MM.1S (cell line): ENCODE data around the gene ULK4.

Experiments used
- DNase-seq: peaks from one replicate; pipeline ENCODE4 v3.0.0-alpha.2; 2015
- H2AFZ ChIP-seq: fragments of 300-600 bp; sonication (generic); 2 replicates; pipeline ENCODE4 v1.6.0; 2016; ENCODE audit warnings: antibody characterized with exemption, low read length
- H3F3A ChIP-seq: fragments of 300-600 bp; sonication (generic); 2 replicates; pipeline ENCODE4 v1.6.1; 2016; ENCODE audit warnings: mild to moderate bottlenecking, antibody characterized with exemption, low read length, moderate library complexity, mixed read lengths; ENCODE audit not compliant: insufficient read depth
- H3K27ac ChIP-seq: fragments of 300-600 bp; sonication (generic); 2 replicates; pipeline ENCODE4 v1.5.1; 2016; ENCODE audit warnings: mild to moderate bottlenecking, low read length
- H3K27me3 ChIP-seq: fragments of 300-600 bp; sonication (generic); replicated peaks from 2 replicates; pipeline ENCODE4 v1.6.0; 2016; ENCODE audit warnings: low read length; ENCODE audit not compliant: insufficient read depth
- H3K36me3 ChIP-seq: fragments of 300-600 bp; sonication (generic); replicated peaks from 2 replicates; pipeline ENCODE4 v1.6.1; 2016; ENCODE audit warnings: mild to moderate bottlenecking, low read length, mixed read lengths; ENCODE audit not compliant: insufficient read depth
- H3K4me1 ChIP-seq: fragments of 300-600 bp; sonication (generic); 2 replicates; pipeline ENCODE4 v1.6.1; 2016; ENCODE audit warnings: low read length, mixed read lengths
- H3K4me2 ChIP-seq: fragments of 300-600 bp; sonication (generic); 2 replicates; pipeline ENCODE4 v1.6.0; 2016; ENCODE audit warnings: low read depth, low read length
- H3K4me3 ChIP-seq: fragments of 300-600 bp; sonication (generic); 2 replicates; pipeline ENCODE4 v1.5.1; 2016; ENCODE audit warnings: low read length, mixed read lengths
- H3K79me2 ChIP-seq: fragments of 300-600 bp; sonication (generic); 2 replicates; pipeline ENCODE4 v1.6.1; 2016; ENCODE audit warnings: mixed run types, low read length, mixed read lengths
- H3K9ac ChIP-seq: fragments of 300-600 bp; sonication (generic); 2 replicates; pipeline ENCODE4 v1.6.1; 2016; ENCODE audit warnings: low read length, mixed read lengths
- H3K9me2 ChIP-seq: fragments of 300-600 bp; sonication (generic); replicated peaks from 2 replicates; pipeline ENCODE4 v1.6.1; 2016; ENCODE audit warnings: mild to moderate bottlenecking, low read length, mixed read lengths; ENCODE audit not compliant: insufficient read depth
- H3K9me3 ChIP-seq: fragments of 300-600 bp; sonication (generic); replicated peaks from 2 replicates; pipeline ENCODE4 v1.6.1; 2016; ENCODE audit warnings: mild to moderate bottlenecking, low read length, mixed read lengths; ENCODE audit not compliant: insufficient read depth
- H4K20me1 ChIP-seq: fragments of 300-600 bp; sonication (generic); 2 replicates; pipeline ENCODE4 v1.6.1; 2016; ENCODE audit warnings: mild to moderate bottlenecking, low read length, moderate library complexity, mixed read lengths; ENCODE audit not compliant: insufficient read depth
- EZH2 ChIP-seq: fragments of 300-600 bp; sonication (generic); optimal IDR thresholded peaks from 2 replicates; pipeline ENCODE3; 2017; ENCODE audit warnings: low read depth, mild to moderate bottlenecking, antibody characterized with exemption, low read length, mixed read lengths
- EZH2phosphoT487 ChIP-seq: fragments of 300-600 bp; sonication (generic); IDR thresholded peaks from 2 replicates; pipeline ENCODE4 v1.6.1; 2018; ENCODE audit warnings: antibody characterized with exemption, low read length
- TF ChIP-seq, protein P1 (sequence below): fragments of 300-600 bp; sonication (generic); IDR thresholded peaks from 2 replicates; pipeline ENCODE4 v1.5.1; 2016; ENCODE audit warnings: antibody characterized with exemption, low read length, mixed read lengths

The ULK4 gene

DNA sequence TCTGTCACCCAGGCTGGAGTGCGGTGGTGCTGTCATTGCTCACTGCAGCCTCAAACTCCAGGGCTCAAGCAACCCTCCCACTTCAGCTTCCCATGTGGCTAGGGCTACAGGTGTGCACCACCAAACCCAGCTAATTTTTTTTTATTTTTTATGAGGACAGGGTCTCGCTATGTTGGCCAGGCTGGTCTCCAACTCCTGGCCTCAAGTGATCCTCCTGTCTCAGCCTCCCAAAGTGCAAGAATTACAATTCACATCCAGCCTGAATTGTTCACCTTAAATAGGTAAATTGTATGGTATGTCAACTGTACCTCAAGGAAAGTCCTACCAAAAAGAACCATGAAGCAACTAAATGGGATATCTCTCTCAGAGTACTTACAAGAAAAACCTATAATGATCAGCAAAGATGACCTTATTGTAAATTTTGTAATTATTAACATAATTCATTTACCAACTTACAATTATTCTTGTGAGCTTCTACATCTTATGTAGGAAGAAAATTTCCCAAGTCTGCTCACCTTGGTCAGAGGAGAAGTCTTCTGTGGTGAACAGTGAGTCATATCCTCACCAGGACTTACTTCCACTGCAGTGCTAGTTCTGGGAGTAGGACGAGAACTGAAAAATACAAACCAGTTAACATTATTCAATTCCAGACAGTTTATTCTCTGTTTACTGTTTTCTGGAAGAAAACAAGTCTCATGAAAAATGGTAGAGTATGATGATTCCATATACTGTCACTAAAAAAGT, 54.4 kb downstream of the ULK4 start:
- Histone ChIP-seq H3K27ac (no peak overlapping the region), H3K4me3 (no peak overlapping the region), H4K20me1 (no peaks in the 10 kb centered on the region)

GRCh38 chr3:41900265-41900664, 61.6 kb downstream of the ULK4 start:
- no peaks in the 10 kb centered on the region for H3K9me2 ChIP-seq
- TF ChIP-seq EZH2phosphoT487 (no peak), EZH2 (no peak)
- TF ChIP-seq, protein P1, sequence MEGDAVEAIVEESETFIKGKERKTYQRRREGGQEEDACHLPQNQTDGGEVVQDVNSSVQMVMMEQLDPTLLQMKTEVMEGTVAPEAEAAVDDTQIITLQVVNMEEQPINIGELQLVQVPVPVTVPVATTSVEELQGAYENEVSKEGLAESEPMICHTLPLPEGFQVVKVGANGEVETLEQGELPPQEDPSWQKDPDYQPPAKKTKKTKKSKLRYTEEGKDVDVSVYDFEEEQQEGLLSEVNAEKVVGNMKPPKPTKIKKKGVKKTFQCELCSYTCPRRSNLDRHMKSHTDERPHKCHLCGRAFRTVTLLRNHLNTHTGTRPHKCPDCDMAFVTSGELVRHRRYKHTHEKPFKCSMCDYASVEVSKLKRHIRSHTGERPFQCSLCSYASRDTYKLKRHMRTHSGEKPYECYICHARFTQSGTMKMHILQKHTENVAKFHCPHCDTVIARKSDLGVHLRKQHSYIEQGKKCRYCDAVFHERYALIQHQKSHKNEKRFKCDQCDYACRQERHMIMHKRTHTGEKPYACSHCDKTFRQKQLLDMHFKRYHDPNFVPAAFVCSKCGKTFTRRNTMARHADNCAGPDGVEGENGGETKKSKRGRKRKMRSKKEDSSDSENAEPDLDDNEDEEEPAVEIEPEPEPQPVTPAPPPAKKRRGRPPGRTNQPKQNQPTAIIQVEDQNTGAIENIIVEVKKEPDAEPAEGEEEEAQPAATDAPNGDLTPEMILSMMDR, result no peak
- H3F3A ChIP-seq, result no peaks in the 10 kb centered on the region
- H3K27me3 ChIP-seq, result no peaks in the 10 kb centered on the region
- no peaks in the 10 kb centered on the region for H4K20me1 ChIP-seq
- no peak overlapping the region for H3K9ac ChIP-seq
- H2AFZ ChIP-seq, result no peak overlapping the region
- no peaks in the 10 kb centered on the region for H3K79me2 ChIP-seq
- no peak overlapping the region for H3K27ac ChIP-seq
- no peak overlapping the region for H3K4me3 ChIP-seq
- DNase-seq, result no peak
- no peak overlapping the region for H3K4me2 ChIP-seq
- H3K4me1 ChIP-seq, result no peaks in the 10 kb centered on the region
- H3K36me3 ChIP-seq, result no peaks in the 10 kb centered on the region
- no peaks in the 10 kb centered on the region for H3K9me3 ChIP-seq

More for the DNA sequence above, 54.4 kb downstream of the ULK4 start:
- Histone ChIP-seq H3K27me3 (no peaks in the 10 kb centered on the region), H3K79me2 (no peaks in the 10 kb centered on the region), H3K36me3 (no peaks in the 10 kb centered on the region), H3K9me2 (no peaks in the 10 kb centered on the region), H2AFZ (no peak overlapping the region), H3F3A (no peaks in the 10 kb centered on the region), H3K4me2 (no peak overlapping the region), H3K9ac (no peak overlapping the region), H3K9me3 (no peaks in the 10 kb centered on the region), H3K4me1 (no peaks in the 10 kb centered on the region)
- TF ChIP-seq, protein P1, result no peak
- no peak for TF ChIP-seq EZH2phosphoT487
- TF ChIP-seq EZH2, result no peak
- DNase-seq, result no peak

- TF ChIP-seq, protein P1, result no peak
- no peak for TF ChIP-seq EZH2
- TF ChIP-seq EZH2phosphoT487, result no peak
- DNase-seq, result no peak
- Histone ChIP-seq H3K4me1 (no peaks in the 10 kb centered on the region), H3K9me2 (no peaks in the 10 kb centered on the region), H3K9ac (no peak overlapping the region), H3K36me3 (no peaks in the 10 kb centered on the region), H3K4me2 (no peak overlapping the region), H3K4me3 (no peak overlapping the region), H3K9me3 (no peaks in the 10 kb centered on the region), H3F3A (no peaks in the 10 kb centered on the region), H3K27ac (no peak overlapping the region), H2AFZ (no peak overlapping the region), H3K27me3 (no peaks in the 10 kb centered on the region), H3K79me2 (no peaks in the 10 kb centered on the region), H4K20me1 (no peaks in the 10 kb centered on the region)
These were observed 63.3 kb downstream of the ULK4 start for GRCh38 chr3:41898631-41899030.
